ENCODE measurements around the gene COG8.

GRCh38 chr16:69302301-69302700 lies 37.1 kb downstream of the COG8 start:
- no peak for TF ChIP-seq POLR2A (IDR thresholded peaks at IDR 0.05)
- no peak for TF ChIP-seq CTCF (IDR thresholded peaks at IDR 0.05)
